Smooth muscle cell (in vitro differentiated cells): ENCODE results near the gene MIEN1. TPM values are rescaled to one million over a fixed set of nuclear protein-coding genes. Genes with fewer than 3 reads are reported as not detected.

Experiments used
- DNase-seq: peaks from one replicate; lab custom pipeline; 2025; ENCODE audit not compliant: unreplicated experiment; lab: John Stamatoyannopoulos, UW
- H2AFZ ChIP-seq: fragments of 200-600 bp; sonication (generic); 2 replicates; pipeline ENCODE4 v1.6.0; 2016; ENCODE audit warnings: antibody characterized with exemption, low read depth, mild to moderate bottlenecking
- H3F3A ChIP-seq: fragments of 200-600 bp; sonication (generic); 2 replicates; pipeline ENCODE4 v1.6.0; 2017; ENCODE audit warnings: antibody characterized with exemption, low read depth
- H3K27ac ChIP-seq: fragments of 200-600 bp; sonication (generic); 2 replicates; pipeline ENCODE4 v1.5.1; 2016; ENCODE audit warnings: low read depth, mild to moderate bottlenecking
- H3K27me3 ChIP-seq: fragments of 200-600 bp; sonication (generic); 2 replicates; pipeline ENCODE4 v1.6.1; 2016; ENCODE audit warnings: low read depth, mild to moderate bottlenecking
- H3K36me3 ChIP-seq: fragments of 200-600 bp; sonication (generic); 2 replicates; pipeline ENCODE4 v1.5.1; 2016; ENCODE audit warnings: low read depth
- H3K4me1 ChIP-seq: fragments of 200-600 bp; sonication (generic); 2 replicates; pipeline ENCODE4 v1.5.1; 2016; ENCODE audit warnings: low read depth
- H3K4me2 ChIP-seq: fragments of 200-600 bp; sonication (generic); 2 replicates; pipeline ENCODE4 v1.6.0; 2016; ENCODE audit warnings: mild to moderate bottlenecking
- H3K4me3 ChIP-seq: fragments of 200-600 bp; sonication (generic); 2 replicates; pipeline ENCODE4 v1.5.1; 2016; ENCODE audit warnings: mild to moderate bottlenecking
- H3K79me2 ChIP-seq: fragments of 200-600 bp; sonication (generic); 2 replicates; pipeline ENCODE4 v1.6.0; 2016; ENCODE audit warnings: low read depth, mild to moderate bottlenecking
- H3K9ac ChIP-seq: fragments of 200-600 bp; sonication (generic); 2 replicates; pipeline ENCODE4 v1.6.0; 2016; ENCODE audit warnings: low read depth
- H3K9me3 ChIP-seq: fragments of 200-600 bp; sonication (generic); replicated peaks from 2 replicates; pipeline ENCODE4 v1.5.1; 2016; ENCODE audit warnings: low read depth
- H4K20me1 ChIP-seq: fragments of 200-600 bp; sonication (generic); 2 replicates; pipeline ENCODE4 v1.6.0; 2016; ENCODE audit warnings: low read depth
- CTCF ChIP-seq: fragments of 200-600 bp; sonication (generic); IDR thresholded peaks from 2 replicates; pipeline ENCODE4 v1.5.1; 2017; ENCODE audit warnings: borderline replicate concordance, mild to moderate bottlenecking, antibody characterized with exemption; ENCODE audit not compliant: insufficient read depth, poor library complexity, severe bottlenecking
- WGBS: methylation state at CpG from one replicate; pipeline ENCODE4 v1.1.7; 2016; ENCODE audit warnings: low lambda C conversion rate; 5-methylcytosine and 5-hydroxymethylcytosine counted together
- polyA plus RNA-seq: library from polyadenylated mRNA; unstranded; fragments of >200 nt; fragmentation: Nextera tagmentation; extraction: Ambion mirVana; gene quantifications from 2 replicates; pipeline ENCODE4 v1.2.1, GENCODE V29; 2016
- total RNA-seq: library from RNA; depleted of rRNA; stranded (reverse); fragments of >200 nt; gene quantifications from 2 replicates; pipeline ENCODE4 v1.2.3, GENCODE V29; 2014

The MIEN1 gene
- total and polyA plus RNA-seq, 2 experiments from 2014 or later = 55.8 to 70.7 TPM

GRCh38 chr17:39701784-39702422, 28.4 kb downstream of the MIEN1 start:
- 89% methylated on average over 4 of the region's 4 CpGs for WGBS
- H3K9me3 ChIP-seq = no peaks in the 10 kb centered on the region
- no peak overlapping the region for H2AFZ ChIP-seq
- H3K4me3 ChIP-seq = peak overlapping the region; percentile 91
- H3K36me3 ChIP-seq = no peaks in the 10 kb centered on the region
- TF ChIP-seq CTCF = no peak
- peak overlapping the region; percentile 92 for H3K4me2 ChIP-seq
- H3K4me1 ChIP-seq = peaks cover 27% of the 10 kb centered on the region
- DNase-seq = no peak
- peaks cover 36% of the 10 kb centered on the region for H3K79me2 ChIP-seq
- no peaks in the 10 kb centered on the region for H3K27me3 ChIP-seq
- peaks cover 59% of the 10 kb centered on the region for H4K20me1 ChIP-seq
- H3K9ac ChIP-seq = no peak overlapping the region
- H3F3A ChIP-seq = no peaks in the 10 kb centered on the region
- no peak overlapping the region for H3K27ac ChIP-seq

- 23% methylated on average over 10 of the region's 10 CpGs for WGBS
- no peak for DNase-seq
- H3K79me2 ChIP-seq = peaks cover 36% of the 10 kb centered on the region
Observed at GRCh38 chr17:39701012-39701783, 29.1 kb downstream of the MIEN1 start.

GRCh38 chr17:39700148-39700987, 30.0 kb downstream of the MIEN1 start:
- no peaks in the 10 kb centered on the region for H3K27me3 ChIP-seq
- DNase-seq = peak; percentile 43
- no peak overlapping the region for H3K27ac ChIP-seq
- H3K4me2 ChIP-seq = peak overlapping the region; percentile 92
- peaks cover 32% of the 10 kb centered on the region for H3K4me1 ChIP-seq
- no peaks in the 10 kb centered on the region for H3K9me3 ChIP-seq
- H3K9ac ChIP-seq = peak overlapping the region; percentile 72
- peaks cover 34% of the 10 kb centered on the region for H3K79me2 ChIP-seq
- no peaks in the 10 kb centered on the region for H3F3A ChIP-seq
- H3K36me3 ChIP-seq = no peaks in the 10 kb centered on the region
- H2AFZ ChIP-seq = peak overlapping the region; percentile 90
- under 1% methylated on average over 34 of the region's 57 CpGs for WGBS
- H4K20me1 ChIP-seq = peaks cover 44% of the 10 kb centered on the region
- peak overlapping the region; percentile 91 for H3K4me3 ChIP-seq
- no peak for TF ChIP-seq CTCF

More at GRCh38 chr17:39701012-39701783, 29.1 kb downstream of the MIEN1 start:
- Histone ChIP-seq H3K4me3 (peak overlapping the region; percentile 91), H3K9ac (no peak overlapping the region), H3F3A (no peaks in the 10 kb centered on the region), H3K36me3 (no peaks in the 10 kb centered on the region), H3K27me3 (no peaks in the 10 kb centered on the region), H4K20me1 (peaks cover 52% of the 10 kb centered on the region), H3K4me1 (peaks cover 27% of the 10 kb centered on the region), H2AFZ (no peak overlapping the region), H3K4me2 (peak overlapping the region; percentile 92), H3K9me3 (no peaks in the 10 kb centered on the region), H3K27ac (no peak overlapping the region)
- TF ChIP-seq CTCF = no peak
